Endothelial cell (in vitro differentiated cells): ENCODE measurements around the gene SPA17. TPM values are rescaled to one million over a fixed set of nuclear protein-coding genes. Genes with fewer than 3 reads are reported as not detected.

Experiments
- DNase-seq: peaks from one replicate; pipeline ENCODE4 v3.0.0; 2021; ENCODE audit warnings: low spot score
- H3K27ac Mint-ChIP-seq: one replicate; pipeline ENCODE4 v1.8.0; 2021; ENCODE audit warnings: mixed read lengths, inconsistent platforms; ENCODE audit not compliant: unreplicated experiment
- H3K27me3 Mint-ChIP-seq: one replicate; pipeline ENCODE4 v1.8.0; 2021; ENCODE audit warnings: mild to moderate bottlenecking, moderate library complexity, mixed read lengths, inconsistent platforms; ENCODE audit not compliant: unreplicated experiment
- H3K36me3 Mint-ChIP-seq: one replicate; pipeline ENCODE4 v1.8.0; 2021; ENCODE audit warnings: mild to moderate bottlenecking, low read depth, mixed read lengths, inconsistent platforms; ENCODE audit not compliant: unreplicated experiment
- H3K4me1 Mint-ChIP-seq: one replicate; pipeline ENCODE4 v1.8.0; 2021; ENCODE audit warnings: mild to moderate bottlenecking, mixed read lengths, inconsistent platforms; ENCODE audit not compliant: unreplicated experiment
- H3K4me3 Mint-ChIP-seq: one replicate; pipeline ENCODE4 v1.8.0; 2021; ENCODE audit warnings: mild to moderate bottlenecking, mixed read lengths, inconsistent platforms; ENCODE audit not compliant: unreplicated experiment
- H3K9me3 Mint-ChIP-seq: one replicate; pipeline ENCODE4 v1.8.0; 2021; ENCODE audit warnings: mixed read lengths, inconsistent platforms; ENCODE audit not compliant: unreplicated experiment
- CTCF ChIP-seq: fragments of 200-600 bp; sonication (generic); IDR thresholded peaks from one replicate; pipeline ENCODE4 v1.5.0; 2021; ENCODE audit warnings: antibody characterized with exemption; ENCODE audit not compliant: unreplicated experiment
- total RNA-seq: library from RNA; stranded (reverse); fragmentation: NEBNext Ultra II Directional; extraction: Animal tissue kit (Norgen Biotek cat#: 25700); gene quantifications from one replicate; pipeline ENCODE4 v1.2.1, GENCODE V29; 2021; ENCODE audit not compliant: unreplicated experiment

The SPA17 gene
- total RNA-seq, 1 donor from 2014 or later = 4.3 TPM

DNA sequence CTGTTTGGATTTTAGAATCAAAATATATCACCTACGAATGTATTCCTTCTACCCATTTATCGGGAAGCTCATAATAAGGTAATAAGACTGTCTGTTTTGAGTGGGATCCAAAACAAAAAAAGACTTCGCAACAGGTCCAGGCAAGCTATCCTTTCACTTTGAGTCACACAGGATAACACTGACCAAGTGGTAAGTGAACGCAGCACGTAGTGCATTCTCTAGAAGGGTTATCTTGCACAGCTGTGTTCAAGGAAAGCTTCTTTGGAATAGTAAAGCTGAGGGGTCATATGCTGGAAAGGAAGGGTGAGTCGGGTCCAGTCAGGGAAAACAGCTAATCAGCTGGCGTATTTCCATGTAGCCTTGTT is 43.7 kb downstream of the SPA17 start:
- peaks cover 19% of the 10 kb centered on the region for H3K4me1 Mint-ChIP-seq
- H3K27ac Mint-ChIP-seq = no peak overlapping the region
- DNase-seq = no peak
- peaks cover 14% of the 10 kb centered on the region for H3K27me3 Mint-ChIP-seq
- no peak for TF ChIP-seq CTCF
- no peaks in the 10 kb centered on the region for H3K9me3 Mint-ChIP-seq
- H3K4me3 Mint-ChIP-seq = peak overlapping the region; percentile 86
- H3K36me3 Mint-ChIP-seq = no peaks in the 10 kb centered on the region

DNA sequence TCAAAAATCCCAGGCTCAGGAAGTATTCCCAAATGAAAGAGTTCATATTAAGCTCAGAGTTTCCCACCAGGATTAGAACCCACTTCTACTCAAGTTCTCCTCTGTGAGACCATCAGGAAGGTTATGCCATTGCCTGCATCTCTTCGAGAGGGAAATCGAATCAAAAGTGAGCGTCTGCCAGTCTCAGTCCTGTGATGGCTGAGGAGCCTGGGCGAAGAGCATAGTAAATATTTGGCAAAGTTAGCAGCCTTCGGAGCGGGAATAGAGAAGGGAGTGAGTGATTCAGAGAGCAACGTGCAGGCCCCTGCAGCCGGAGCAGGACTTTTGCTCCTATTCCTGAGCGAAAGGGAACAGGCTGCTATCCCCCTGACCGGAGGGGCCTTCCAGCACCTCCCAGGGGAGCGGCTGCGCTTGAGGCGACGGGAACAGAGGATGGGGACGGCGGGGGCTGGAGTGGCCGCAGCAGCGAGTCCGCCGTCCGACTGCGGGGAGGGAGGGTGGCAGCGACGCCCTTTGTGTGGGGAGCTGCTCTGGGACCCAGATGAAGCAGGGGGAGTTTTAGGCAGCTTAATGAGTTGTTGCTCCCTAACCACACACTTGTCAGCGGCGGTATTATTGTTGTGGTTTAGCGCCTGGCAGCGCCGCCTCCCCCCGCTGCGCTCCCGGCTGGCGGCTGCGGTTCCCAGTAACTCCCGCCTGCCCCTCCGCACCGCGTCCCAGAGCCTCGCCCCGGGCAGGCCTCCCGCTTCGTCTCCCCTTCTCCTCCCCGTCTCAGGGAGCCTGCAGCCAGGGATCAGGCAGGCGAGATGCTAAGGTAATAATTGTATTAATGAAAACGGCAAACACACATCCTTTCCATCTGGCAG is 44.3 kb downstream of the SPA17 start:
- DNase-seq = peak; percentile 23
- H3K27ac Mint-ChIP-seq = no peak overlapping the region
- H3K27me3 Mint-ChIP-seq = peaks cover 17% of the 10 kb centered on the region
- peak overlapping the region; percentile 86 for H3K4me3 Mint-ChIP-seq
- H3K36me3 Mint-ChIP-seq = no peaks in the 10 kb centered on the region
- no peaks in the 10 kb centered on the region for H3K9me3 Mint-ChIP-seq
- H3K4me1 Mint-ChIP-seq = peaks cover 24% of the 10 kb centered on the region
- no peak for TF ChIP-seq CTCF

GRCh38 chr11:124718801-124719200 is 45.1 kb downstream of the SPA17 start:
- Mint-ChIP-seq H3K27me3 (peaks cover 17% of the 10 kb centered on the region), H3K4me1 (peaks cover 28% of the 10 kb centered on the region), H3K27ac (no peak overlapping the region), H3K4me3 (no peak overlapping the region), H3K36me3 (no peaks in the 10 kb centered on the region), H3K9me3 (no peaks in the 10 kb centered on the region)
- TF ChIP-seq CTCF = no peak
- DNase-seq = no peak

DNA sequence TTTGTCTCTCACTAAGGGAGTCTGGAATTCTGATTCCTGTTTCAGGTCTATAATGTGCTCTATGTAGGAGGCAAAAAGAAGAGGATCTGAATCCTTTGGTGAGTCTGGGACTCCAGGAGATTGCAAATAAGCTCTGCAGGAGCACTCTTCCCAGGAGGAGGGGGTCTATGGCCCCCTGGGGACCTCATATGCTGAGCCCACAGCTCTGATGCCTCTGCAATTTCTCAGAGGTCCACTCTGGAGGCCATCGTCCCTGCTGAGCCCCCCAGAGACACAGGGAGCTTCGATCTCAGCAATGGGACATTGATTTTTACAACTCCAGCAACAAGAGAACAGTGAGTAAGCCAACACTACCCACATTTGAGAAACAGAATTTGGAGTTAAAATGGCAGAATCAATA is 45.8 kb downstream of the SPA17 start:
- Mint-ChIP-seq H3K27me3 (peaks cover 19% of the 10 kb centered on the region), H3K27ac (no peak overlapping the region), H3K4me3 (no peak overlapping the region), H3K9me3 (no peaks in the 10 kb centered on the region), H3K4me1 (peaks cover 35% of the 10 kb centered on the region), H3K36me3 (no peaks in the 10 kb centered on the region)
- no peak for DNase-seq
- TF ChIP-seq CTCF = no peak

DNA sequence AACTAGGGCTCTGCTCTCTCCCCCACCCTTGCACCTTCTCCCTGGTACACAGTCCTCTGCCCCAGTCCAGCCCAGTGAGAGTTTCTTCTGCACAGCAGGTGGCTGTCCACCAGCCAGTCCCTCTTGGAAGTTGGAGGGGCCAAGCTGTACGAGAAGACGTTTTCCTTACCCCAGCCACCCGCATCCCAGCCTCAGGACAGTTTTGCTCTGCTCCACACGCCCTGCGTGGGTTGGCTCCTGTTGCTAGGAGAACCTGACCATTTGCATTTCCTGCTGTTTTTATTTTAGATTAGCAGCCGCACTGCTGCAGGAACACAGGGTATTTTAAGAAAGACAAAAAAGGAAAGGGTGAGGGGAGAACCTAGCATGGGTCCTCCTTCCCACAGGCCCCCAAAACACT is 48.5 kb downstream of the SPA17 start:
- Mint-ChIP-seq H3K9me3 (no peaks in the 10 kb centered on the region), H3K27me3 (peaks cover 27% of the 10 kb centered on the region), H3K4me3 (no peak overlapping the region), H3K4me1 (peaks cover 52% of the 10 kb centered on the region), H3K36me3 (peaks cover 4% of the 10 kb centered on the region), H3K27ac (no peak overlapping the region)
- DNase-seq = no peak
- no peak for TF ChIP-seq CTCF
